ENCODE data around the gene MLXIP.

The MLXIP gene

DNA sequence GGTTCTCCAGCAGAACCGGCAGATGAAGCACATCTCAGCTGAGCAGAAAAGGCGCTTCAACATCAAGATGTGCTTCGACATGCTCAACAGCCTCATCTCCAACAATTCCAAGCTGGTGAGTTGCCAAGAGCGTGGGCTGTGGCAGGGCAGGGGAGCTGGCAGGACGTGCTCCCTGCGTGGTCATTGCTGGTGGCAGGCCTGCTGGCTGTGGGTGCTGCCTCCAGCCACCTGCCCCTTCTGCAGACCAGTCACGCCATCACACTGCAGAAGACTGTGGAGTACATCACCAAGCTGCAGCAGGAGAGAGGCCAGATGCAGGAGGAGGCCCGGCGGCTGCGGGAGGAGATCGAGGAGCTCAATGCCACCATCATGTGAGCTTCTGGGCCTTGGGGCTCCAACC, 59.6 kb downstream of the MLXIP start:
- Histone ChIP-seq H3K36me3 (ENCODE audit: insufficient read depth, low read length) (peaks cover 85% of the 10 kb centered on the region), H3K4me2 (ENCODE audit: low read length) (no peak overlapping the region), H3K9ac (ENCODE audit: low read depth, low read length) (no peak overlapping the region), H3K4me1 (ENCODE audit: control insufficient read depth, insufficient read depth, low read length) (no peaks in the 10 kb centered on the region), H3K4me3 (ENCODE audit: low read length) (no peak overlapping the region), H3K9me3 (replicated peaks; ENCODE audit: low read length) (no peaks in the 10 kb centered on the region), H3K27me3 (ENCODE audit: control insufficient read depth, insufficient read depth, low read length) (no peaks in the 10 kb centered on the region)

DNA sequence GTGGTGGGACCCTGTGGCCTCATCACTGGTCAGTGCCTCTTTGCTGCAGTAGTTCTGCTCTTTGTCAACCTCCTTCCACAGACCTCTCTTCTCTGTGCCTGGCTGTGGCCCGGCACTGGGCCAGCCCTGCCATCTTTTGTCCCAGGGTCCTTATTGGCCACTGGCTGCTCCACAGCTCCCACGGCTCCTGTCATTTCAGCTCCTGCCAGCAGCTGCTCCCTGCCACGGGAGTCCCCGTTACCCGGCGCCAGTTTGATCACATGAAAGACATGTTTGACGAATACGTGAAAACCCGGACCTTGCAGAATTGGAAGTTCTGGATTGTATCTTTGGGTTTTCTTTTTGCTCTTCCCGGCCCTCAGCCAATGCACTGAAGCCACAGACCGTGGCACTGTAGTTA, 60.1 kb downstream of the MLXIP start:
- no peaks in the 10 kb centered on the region for H3K27me3 ChIP-seq (ENCODE audit: control insufficient read depth, insufficient read depth, low read length)
- no peak overlapping the region for H3K9ac ChIP-seq (ENCODE audit: low read depth, low read length)
- no peak overlapping the region for H3K4me2 ChIP-seq (ENCODE audit: low read length)
- no peak overlapping the region for H3K4me3 ChIP-seq (ENCODE audit: low read length)
- H3K9me3 ChIP-seq (replicated peaks; ENCODE audit: low read length): no peaks in the 10 kb centered on the region
- peaks cover 85% of the 10 kb centered on the region for H3K36me3 ChIP-seq (ENCODE audit: insufficient read depth, low read length)
- H3K4me1 ChIP-seq (ENCODE audit: control insufficient read depth, insufficient read depth, low read length): no peaks in the 10 kb centered on the region

DNA sequence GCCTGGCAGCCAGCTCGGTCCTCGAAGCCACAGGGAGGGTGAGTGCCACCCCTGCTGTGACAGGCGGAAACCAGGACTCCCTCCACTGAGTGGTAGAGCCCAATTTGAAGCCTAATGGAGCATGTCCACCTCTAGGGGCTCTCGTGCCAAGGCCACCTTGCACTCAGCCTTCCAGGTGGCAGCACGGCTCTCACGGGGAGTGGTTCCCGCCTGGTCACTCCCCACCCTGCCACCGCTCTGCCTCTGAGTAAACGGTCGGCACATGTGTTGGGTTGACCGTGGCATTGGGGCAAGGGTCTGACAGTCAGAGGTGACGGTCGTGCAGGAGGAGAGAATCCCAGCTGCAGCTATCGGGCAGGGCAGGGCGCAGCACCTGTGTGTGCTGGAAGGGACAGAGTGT, 60.7 kb downstream of the MLXIP start:
- no peak overlapping the region for H3K4me2 ChIP-seq (ENCODE audit: low read length)
- H3K27me3 ChIP-seq (ENCODE audit: control insufficient read depth, insufficient read depth, low read length): no peaks in the 10 kb centered on the region
- no peaks in the 10 kb centered on the region for H3K4me1 ChIP-seq (ENCODE audit: control insufficient read depth, insufficient read depth, low read length)
- peaks cover 85% of the 10 kb centered on the region for H3K36me3 ChIP-seq (ENCODE audit: insufficient read depth, low read length)
- no peaks in the 10 kb centered on the region for H3K9me3 ChIP-seq (replicated peaks; ENCODE audit: low read length)
- H3K9ac ChIP-seq (ENCODE audit: low read depth, low read length): no peak overlapping the region
- H3K4me3 ChIP-seq (ENCODE audit: low read length): no peak overlapping the region

DNA sequence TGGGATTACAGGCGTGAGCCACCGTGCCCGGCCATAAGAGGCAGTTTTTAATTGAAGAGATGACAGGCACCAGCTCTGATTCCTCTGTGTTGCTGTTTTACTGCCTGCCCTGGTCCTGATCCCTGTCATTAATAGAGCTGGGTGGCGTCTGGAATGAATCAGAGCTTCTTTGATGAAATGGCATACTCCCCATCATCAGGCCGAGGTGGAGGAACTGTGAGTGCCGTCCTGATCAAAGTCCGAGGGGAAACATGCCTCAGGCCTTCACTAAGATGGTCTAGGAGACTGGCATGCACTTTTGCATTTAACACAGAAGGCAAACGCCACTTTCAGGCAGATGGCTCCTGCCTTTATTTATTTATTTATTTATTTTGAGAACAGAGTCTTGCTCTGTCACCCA, 61.4 kb downstream of the MLXIP start:
- no peaks in the 10 kb centered on the region for H3K4me1 ChIP-seq (ENCODE audit: control insufficient read depth, insufficient read depth, low read length)
- no peaks in the 10 kb centered on the region for H3K27me3 ChIP-seq (ENCODE audit: control insufficient read depth, insufficient read depth, low read length)
- H3K9ac ChIP-seq (ENCODE audit: low read depth, low read length): no peak overlapping the region
- H3K4me2 ChIP-seq (ENCODE audit: low read length): no peak overlapping the region
- H3K9me3 ChIP-seq (replicated peaks; ENCODE audit: low read length): no peaks in the 10 kb centered on the region
- H3K4me3 ChIP-seq (ENCODE audit: low read length): no peak overlapping the region
- peaks cover 85% of the 10 kb centered on the region for H3K36me3 ChIP-seq (ENCODE audit: insufficient read depth, low read length)

DNA sequence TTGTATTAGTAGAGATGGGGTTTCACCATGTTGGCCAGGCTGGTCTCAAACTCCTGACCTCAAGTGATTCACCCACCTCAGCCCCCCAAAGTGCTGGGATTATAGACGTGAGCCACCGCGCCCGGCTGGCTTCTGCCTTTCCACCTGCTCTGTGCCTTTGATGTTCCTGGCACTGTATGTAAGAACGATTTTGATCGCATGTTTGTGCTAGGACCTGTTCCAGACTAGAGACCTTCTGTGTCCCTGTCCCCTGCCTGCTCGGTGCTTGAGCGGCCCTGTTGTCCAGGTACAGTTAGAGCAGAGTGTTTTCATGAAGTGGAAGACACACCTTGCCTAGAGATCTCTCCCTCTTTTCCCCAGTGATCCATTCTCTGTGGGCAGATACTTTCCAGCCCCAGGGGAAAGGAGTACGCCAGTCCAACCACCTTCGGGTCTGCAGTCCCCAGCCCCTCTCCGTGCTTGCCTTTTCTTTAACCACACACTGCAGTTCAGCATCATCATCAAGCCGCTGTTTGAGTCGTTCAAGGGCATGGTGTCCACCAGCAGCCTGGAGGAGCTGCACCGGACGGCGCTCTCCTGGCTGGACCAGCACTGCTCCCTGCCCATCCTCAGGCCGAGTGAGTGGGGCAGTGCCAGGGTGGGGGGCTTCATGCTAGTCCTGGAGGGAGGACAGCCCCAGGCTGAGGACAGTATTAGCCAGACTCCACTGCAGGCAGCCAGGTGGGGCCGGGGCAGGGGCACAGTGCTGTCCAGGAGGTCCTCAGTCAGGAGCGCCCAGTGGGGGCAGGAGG, 62.1 kb downstream of the MLXIP start:
- H3K4me3 ChIP-seq (ENCODE audit: low read length): no peak overlapping the region
- no peaks in the 10 kb centered on the region for H3K9me3 ChIP-seq (replicated peaks; ENCODE audit: low read length)
- no peaks in the 10 kb centered on the region for H3K4me1 ChIP-seq (ENCODE audit: control insufficient read depth, insufficient read depth, low read length)
- no peaks in the 10 kb centered on the region for H3K27me3 ChIP-seq (ENCODE audit: control insufficient read depth, insufficient read depth, low read length)
- no peak overlapping the region for H3K4me2 ChIP-seq (ENCODE audit: low read length)
- H3K36me3 ChIP-seq (ENCODE audit: insufficient read depth, low read length): peaks cover 78% of the 10 kb centered on the region
- no peak overlapping the region for H3K9ac ChIP-seq (ENCODE audit: low read depth, low read length)

DNA sequence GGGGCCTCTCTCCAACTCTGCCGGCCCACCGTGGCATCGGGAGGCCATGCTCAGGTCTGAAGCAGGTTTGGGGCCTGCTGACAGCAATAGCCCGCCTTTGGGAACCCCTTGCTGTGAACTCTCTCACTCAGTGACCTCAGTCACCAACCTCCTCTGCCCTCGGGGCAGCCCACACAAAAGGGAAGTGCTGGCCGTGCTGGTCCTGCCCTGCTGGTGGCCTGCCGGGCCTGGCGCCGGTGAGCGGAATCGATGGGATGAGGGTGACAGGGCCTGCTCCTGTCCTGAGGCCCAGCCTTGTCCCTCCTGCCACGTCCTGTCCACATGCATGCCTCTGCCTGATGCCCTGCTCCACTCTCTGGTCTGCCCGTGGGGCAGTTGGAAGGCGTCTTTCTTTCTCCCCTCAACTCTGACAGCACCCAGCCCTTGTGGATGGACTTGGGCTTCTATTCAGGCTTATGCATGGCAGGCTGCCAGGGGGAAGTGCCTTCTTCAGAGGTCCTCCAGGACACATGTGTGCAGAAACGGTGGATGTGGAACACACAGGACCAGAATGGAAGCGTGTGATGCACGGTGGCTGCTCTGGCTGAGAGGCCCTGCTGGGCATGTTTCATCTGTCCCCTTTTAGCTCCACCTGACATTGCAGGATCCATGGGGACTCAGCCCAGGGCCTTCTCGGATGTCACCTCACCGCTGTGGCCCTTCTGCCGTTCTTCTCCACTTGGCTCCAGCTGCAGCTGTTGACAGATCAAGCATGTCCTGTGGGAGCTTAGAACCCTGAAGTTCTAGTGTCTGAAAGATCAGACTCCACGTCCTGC, 63.6 kb downstream of the MLXIP start:
- H3K4me2 ChIP-seq (ENCODE audit: low read length): no peak overlapping the region
- H3K27me3 ChIP-seq (ENCODE audit: control insufficient read depth, insufficient read depth, low read length): no peaks in the 10 kb centered on the region
- H3K4me1 ChIP-seq (ENCODE audit: control insufficient read depth, insufficient read depth, low read length): no peaks in the 10 kb centered on the region
- H3K9ac ChIP-seq (ENCODE audit: low read depth, low read length): no peak overlapping the region
- no peaks in the 10 kb centered on the region for H3K9me3 ChIP-seq (replicated peaks; ENCODE audit: low read length)
- no peak overlapping the region for H3K4me3 ChIP-seq (ENCODE audit: low read length)
- H3K36me3 ChIP-seq (ENCODE audit: insufficient read depth, low read length): peaks cover 73% of the 10 kb centered on the region

DNA sequence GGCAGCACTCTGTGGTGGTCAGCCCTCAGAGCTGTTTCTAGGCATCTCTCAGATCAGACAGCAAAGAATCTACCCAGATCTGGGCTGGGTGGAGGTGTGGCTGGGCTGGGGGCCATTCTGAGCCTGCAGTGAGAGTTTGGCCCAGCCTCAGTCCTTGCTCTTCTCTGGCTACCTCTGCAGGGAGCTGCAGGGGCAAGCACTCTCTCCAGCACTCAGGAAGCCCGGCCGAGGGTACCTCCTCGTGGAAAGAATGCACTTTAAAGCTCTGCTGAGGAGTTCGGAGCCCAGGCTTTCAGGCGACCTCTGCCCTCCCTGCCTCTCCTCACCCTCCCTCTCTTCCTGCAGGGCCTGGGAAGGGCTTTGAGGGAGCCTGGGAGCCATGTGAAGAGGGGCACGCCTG, 64.3 kb downstream of the MLXIP start:
- Histone ChIP-seq H3K36me3 (ENCODE audit: insufficient read depth, low read length) (peaks cover 65% of the 10 kb centered on the region), H3K4me1 (ENCODE audit: control insufficient read depth, insufficient read depth, low read length) (no peaks in the 10 kb centered on the region), H3K4me3 (ENCODE audit: low read length) (no peak overlapping the region), H3K27me3 (ENCODE audit: control insufficient read depth, insufficient read depth, low read length) (no peaks in the 10 kb centered on the region), H3K4me2 (ENCODE audit: low read length) (no peak overlapping the region), H3K9me3 (replicated peaks; ENCODE audit: low read length) (no peaks in the 10 kb centered on the region), H3K9ac (ENCODE audit: low read depth, low read length) (no peak overlapping the region)

DNA sequence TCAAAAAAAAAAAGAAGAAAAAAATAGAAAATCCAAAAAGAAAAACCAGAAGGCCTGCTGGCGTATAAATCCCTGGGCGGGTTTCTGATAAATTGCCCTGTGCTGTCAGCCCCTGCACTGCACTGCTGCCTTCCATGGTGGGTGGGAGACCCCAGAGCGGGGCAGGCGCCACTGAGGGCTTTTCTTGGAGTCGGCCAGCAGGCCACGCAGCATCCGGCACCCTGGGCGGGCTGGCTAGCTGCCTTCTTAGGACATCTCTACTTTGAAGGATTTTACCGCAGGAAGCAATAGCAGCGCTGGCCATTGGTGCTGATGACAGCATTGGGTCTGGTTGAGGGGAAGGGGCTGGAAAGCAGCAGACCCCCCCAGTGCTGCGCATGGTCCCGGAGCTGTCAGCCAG, 66.3 kb downstream of the MLXIP start:
- H3K4me2 ChIP-seq (ENCODE audit: low read length): no peak overlapping the region

DNA sequence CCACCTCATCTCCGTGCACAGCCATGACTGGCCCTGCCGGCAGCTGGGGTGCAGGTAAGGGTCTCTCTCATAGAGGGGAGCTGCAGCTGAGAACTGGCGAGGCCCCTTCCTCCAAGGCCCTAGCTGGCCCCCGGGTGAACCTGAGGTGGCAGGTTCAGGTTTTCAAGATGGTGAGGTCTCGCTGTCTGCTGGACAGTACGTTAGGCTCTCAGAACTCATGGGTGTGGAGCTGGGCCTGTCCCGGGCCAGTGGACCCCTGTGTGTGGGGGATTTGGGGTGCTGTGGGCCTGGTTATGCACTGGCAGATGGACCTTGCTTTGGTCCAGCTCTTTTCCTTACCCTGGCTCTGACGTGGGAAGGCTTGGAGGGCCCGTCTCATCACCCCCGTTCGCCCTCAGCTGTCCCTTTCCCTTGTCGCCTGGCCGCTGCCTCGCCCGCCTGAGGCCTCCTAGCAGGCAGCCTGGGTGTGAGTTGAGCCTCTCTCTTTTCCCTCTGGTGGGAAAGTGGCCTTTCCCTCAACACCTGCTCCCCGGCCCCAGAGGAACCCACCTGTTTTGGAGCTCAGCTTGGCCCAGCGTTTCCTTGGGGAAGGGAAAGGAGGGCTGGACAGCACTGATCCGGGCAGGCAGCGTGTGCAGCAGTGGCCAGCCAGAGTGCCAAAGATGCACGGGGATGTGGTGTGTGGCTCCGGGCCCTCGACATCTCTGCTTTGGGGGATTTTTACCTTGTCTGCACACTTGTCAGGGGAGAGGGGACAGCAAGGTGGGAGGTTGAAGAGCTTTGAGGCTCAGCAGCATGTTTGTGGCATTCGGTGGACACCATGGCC, 67.2 kb downstream of the MLXIP start:
- H3K4me3 ChIP-seq (ENCODE audit: low read length): no peak overlapping the region
- no peaks in the 10 kb centered on the region for H3K9me3 ChIP-seq (replicated peaks; ENCODE audit: low read length)
- H3K9ac ChIP-seq (ENCODE audit: low read depth, low read length): no peak overlapping the region
- no peaks in the 10 kb centered on the region for H3K4me1 ChIP-seq (ENCODE audit: control insufficient read depth, insufficient read depth, low read length)
- H3K36me3 ChIP-seq (ENCODE audit: insufficient read depth, low read length): peaks cover 41% of the 10 kb centered on the region
- H3K27me3 ChIP-seq (ENCODE audit: control insufficient read depth, insufficient read depth, low read length): no peaks in the 10 kb centered on the region
- no peak overlapping the region for H3K4me2 ChIP-seq (ENCODE audit: low read length)

More for the DNA sequence above, 66.3 kb downstream of the MLXIP start:
- H3K4me3 ChIP-seq (ENCODE audit: low read length): no peak overlapping the region
- H3K4me1 ChIP-seq (ENCODE audit: control insufficient read depth, insufficient read depth, low read length): no peaks in the 10 kb centered on the region
- no peak overlapping the region for H3K9ac ChIP-seq (ENCODE audit: low read depth, low read length)
- H3K36me3 ChIP-seq (ENCODE audit: insufficient read depth, low read length): peaks cover 46% of the 10 kb centered on the region
- no peaks in the 10 kb centered on the region for H3K9me3 ChIP-seq (replicated peaks; ENCODE audit: low read length)
- no peaks in the 10 kb centered on the region for H3K27me3 ChIP-seq (ENCODE audit: control insufficient read depth, insufficient read depth, low read length)

DNA sequence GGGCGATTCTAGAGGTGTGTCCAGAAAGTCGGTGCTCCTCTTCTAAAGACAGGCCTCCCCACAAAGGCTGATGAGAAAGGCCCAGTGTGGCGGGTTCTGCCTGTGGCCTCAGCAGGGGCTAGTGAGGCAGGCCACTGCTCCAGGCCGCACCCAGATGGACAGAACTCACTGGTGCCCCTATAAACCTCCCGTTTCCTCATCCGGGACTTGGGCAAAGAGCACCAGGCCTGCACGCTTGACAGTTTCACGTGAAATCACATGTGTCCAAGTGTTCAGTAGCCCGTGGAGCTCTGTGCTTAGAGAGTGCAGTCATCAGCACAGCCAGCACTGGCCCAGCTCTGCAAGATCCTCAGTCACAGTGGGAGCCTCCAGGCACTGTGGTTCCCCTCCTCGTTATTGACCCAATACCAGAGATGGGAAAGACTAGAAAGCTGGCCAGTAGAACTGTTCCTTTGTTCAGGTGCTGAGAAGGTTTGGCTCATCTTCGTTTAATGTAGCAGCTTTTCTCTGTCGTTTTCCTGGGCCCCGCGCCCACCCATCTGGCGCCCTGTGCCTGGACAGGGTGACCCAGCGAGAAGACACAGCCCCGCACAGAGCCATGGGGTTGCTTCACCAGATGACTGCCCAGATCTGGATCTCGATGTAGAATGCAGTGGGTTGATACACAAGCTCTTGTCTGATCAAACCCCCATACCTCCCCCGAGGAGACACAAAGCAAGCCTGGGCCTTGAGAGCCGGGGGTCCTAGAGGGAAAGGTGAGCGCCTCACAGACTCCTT, 69.1 kb downstream of the MLXIP start:
- Histone ChIP-seq H3K4me2 (ENCODE audit: low read length) (no peak overlapping the region), H3K4me1 (ENCODE audit: control insufficient read depth, insufficient read depth, low read length) (no peaks in the 10 kb centered on the region), H3K4me3 (ENCODE audit: low read length) (no peak overlapping the region)

DNA sequence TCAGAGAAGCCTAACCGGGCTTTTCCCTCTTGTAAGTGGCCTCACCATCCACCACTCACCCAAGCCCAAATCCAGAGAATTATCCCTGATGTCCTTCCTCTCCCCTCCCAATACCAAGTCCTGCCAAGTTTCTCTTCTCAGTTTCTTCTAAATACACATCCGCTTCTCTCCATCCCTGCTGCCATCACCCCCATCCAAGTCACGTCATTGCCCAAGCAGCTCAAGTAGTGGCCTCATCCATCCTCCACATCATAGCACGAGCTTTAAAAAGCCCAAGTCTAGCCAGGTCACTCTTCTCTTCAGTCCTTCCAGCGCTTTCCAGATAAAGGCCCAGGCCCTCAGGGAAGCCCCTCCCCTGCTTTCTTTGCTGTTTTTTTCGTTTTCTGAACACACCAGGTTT, 70.1 kb downstream of the MLXIP start:
- H3K27me3 ChIP-seq (ENCODE audit: control insufficient read depth, insufficient read depth, low read length): no peaks in the 10 kb centered on the region
- H3K4me3 ChIP-seq (ENCODE audit: low read length): no peak overlapping the region
- H3K36me3 ChIP-seq (ENCODE audit: insufficient read depth, low read length): peaks cover 11% of the 10 kb centered on the region
- H3K4me1 ChIP-seq (ENCODE audit: control insufficient read depth, insufficient read depth, low read length): no peaks in the 10 kb centered on the region
- H3K4me2 ChIP-seq (ENCODE audit: low read length): no peak overlapping the region
- H3K9me3 ChIP-seq (replicated peaks; ENCODE audit: low read length): no peaks in the 10 kb centered on the region
- no peak overlapping the region for H3K9ac ChIP-seq (ENCODE audit: low read depth, low read length)

More for the DNA sequence above, 69.1 kb downstream of the MLXIP start:
- H3K27me3 ChIP-seq (ENCODE audit: control insufficient read depth, insufficient read depth, low read length): no peaks in the 10 kb centered on the region
- H3K9ac ChIP-seq (ENCODE audit: low read depth, low read length): no peak overlapping the region
- peaks cover 21% of the 10 kb centered on the region for H3K36me3 ChIP-seq (ENCODE audit: insufficient read depth, low read length)
- H3K9me3 ChIP-seq (replicated peaks; ENCODE audit: low read length): no peaks in the 10 kb centered on the region

All from skeletal muscle satellite cell (primary cell).